Right lobe of liver (tissue), 6 donors: ENCODE data around the gene PTP4A2. TPM values are rescaled to one million over a fixed set of nuclear protein-coding genes. Genes with fewer than 3 reads are reported as not detected.

Experiments
- ATAC-seq, 4 donors: fragments of 200-7000 bp; cut with Tn5 transposase; one replicate each; pipeline ENCODE4 v1.9.1; 2020; ENCODE audit warnings: mild to moderate bottlenecking in 4 of 4, moderate library complexity in 4 of 4
- DNase-seq, 3 donors: peaks; one replicate each; pipeline ENCODE4 v3.0.0-alpha.2; 2020
- H3K27ac ChIP-seq, 3 donors: fragments of 200-600 bp; one replicate each; pipeline ENCODE4 v1.8.0; 2022
- H3K27me3 ChIP-seq, 2 donors: fragments of 200-600 bp; one replicate each; pipeline ENCODE4 v1.8.0; 2022
- H3K36me3 ChIP-seq, 4 donors: fragments of 200-600 bp; sonication (generic) in 1 of 4; one replicate each; pipeline versions ENCODE4 v1.5.1 to v1.8.0; 2017 to 2022; ENCODE audit warnings: control low read depth in 1 of 4
- H3K4me1 ChIP-seq, 4 donors: fragments of 200-600 bp; sonication (generic) in 1 of 4; one replicate each; pipeline versions ENCODE4 v1.5.1 to v1.8.0; 2017 to 2022; ENCODE audit warnings: control low read depth in 1 of 4
- H3K4me3 ChIP-seq, 3 donors: fragments of 200-600 bp; one replicate each; pipeline ENCODE4 v1.8.0; 2022
- H3K9me3 ChIP-seq, 4 donors: fragments of 200-600 bp; sonication (generic) in 1 of 4; one replicate each; pipeline versions ENCODE4 v1.5.1 to v1.8.0; 2017 to 2022; ENCODE audit warnings: control low read depth in 1 of 4
- POLR2A ChIP-seq: fragments of 450-650 bp; IDR thresholded peaks from one replicate; pipeline ENCODE4 v1.6.1; 2017; ENCODE audit warnings: antibody characterized with exemption, mild to moderate bottlenecking
- WGBS: methylation state at CpG from one replicate; pipeline ENCODE4 v1.1.6; 2018; ENCODE audit warnings: low coverage, low lambda C conversion rate; ENCODE audit not compliant: insufficient coverage; ENCODE audit errors: missing lambda C conversion rate; 5-methylcytosine and 5-hydroxymethylcytosine counted together
- intact Hi-C, 2 donors: fragments of 100-400 bp; cut with DNase I; formaldehyde crosslinking; loops; one replicate each; pipeline versions ENCODE4 v1.11.2 to v1.14.1; 2022
- total RNA-seq, 6 experiments: library from RNA; depleted of rRNA in 2 of 6; stranded (reverse); fragments of >200 nt in 2 of 6; fragmentation: NEBNext Ultra II Directional in 3 of 6; extraction: Animal tissue kit (Norgen Biotek cat#: 25700) in 3 of 6; gene quantifications; one replicate each; pipeline versions ENCODE4 v1.1.0 to v1.2.4, GENCODE V29; 2016 to 2023
- TF ChIP-seq, protein P1 (sequence below), 4 donors: fragments of 200-600 bp in 3 of 4; fragments of 450-650 bp in 1 of 4; IDR thresholded peaks; one replicate each; pipeline versions ENCODE4 v1.5.1 to v1.8.0; 2016 to 2022; ENCODE audit warnings: antibody characterized with exemption in 4 of 4, mild to moderate bottlenecking in 2 of 4
- donor health status: DM: no; HTN: yes; CAD: no.
- donor health status: DM: no; HTN: no; CAD: no.
- donor health status: DM: no; HTN: no; CAD: no.
- donor health status: DM: no; HTN: yes; CAD: no.
- donor health status: DM: no; HTN: yes; CAD: no.

Gene PTP4A2
- total RNA-seq, 6 experiments from 2014 or later: 66.3 to 143 (median 117) TPM

DNA sequence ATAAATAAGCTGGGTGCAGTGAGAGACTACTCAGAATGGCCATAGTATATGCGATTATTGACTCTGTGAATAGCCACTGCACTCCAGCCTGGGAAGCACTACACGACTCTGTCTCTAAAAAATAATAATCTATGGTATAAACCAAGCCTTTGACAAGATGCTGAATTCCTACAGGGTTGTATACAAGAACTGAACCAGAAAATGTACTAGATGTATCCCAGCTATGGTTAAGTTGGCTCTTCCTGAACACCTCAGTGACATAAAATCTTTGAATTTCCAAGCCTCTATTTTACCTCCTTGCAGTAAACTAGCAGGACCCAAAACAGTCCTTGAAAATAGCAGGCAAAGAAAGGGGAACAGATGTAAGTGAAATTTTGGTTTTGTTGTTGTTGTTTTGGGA lies 32.5 kb downstream of the PTP4A2 start:
- Histone ChIP-seq H3K36me3 (peaks cover 5 to 23% (median 10%) of the 10 kb centered on the region in 4 donors), H3K4me3 (no peak overlapping the region), H3K27me3 (no peaks in the 10 kb centered on the region), H3K4me1 (peaks cover 0 to 23% (median 3%) of the 10 kb centered on the region in 4 donors), H3K27ac (no peak overlapping the region), H3K9me3 (no peaks in the 10 kb centered on the region)
- no peak for ATAC-seq
- no peak for DNase-seq
- TF ChIP-seq, protein P1, sequence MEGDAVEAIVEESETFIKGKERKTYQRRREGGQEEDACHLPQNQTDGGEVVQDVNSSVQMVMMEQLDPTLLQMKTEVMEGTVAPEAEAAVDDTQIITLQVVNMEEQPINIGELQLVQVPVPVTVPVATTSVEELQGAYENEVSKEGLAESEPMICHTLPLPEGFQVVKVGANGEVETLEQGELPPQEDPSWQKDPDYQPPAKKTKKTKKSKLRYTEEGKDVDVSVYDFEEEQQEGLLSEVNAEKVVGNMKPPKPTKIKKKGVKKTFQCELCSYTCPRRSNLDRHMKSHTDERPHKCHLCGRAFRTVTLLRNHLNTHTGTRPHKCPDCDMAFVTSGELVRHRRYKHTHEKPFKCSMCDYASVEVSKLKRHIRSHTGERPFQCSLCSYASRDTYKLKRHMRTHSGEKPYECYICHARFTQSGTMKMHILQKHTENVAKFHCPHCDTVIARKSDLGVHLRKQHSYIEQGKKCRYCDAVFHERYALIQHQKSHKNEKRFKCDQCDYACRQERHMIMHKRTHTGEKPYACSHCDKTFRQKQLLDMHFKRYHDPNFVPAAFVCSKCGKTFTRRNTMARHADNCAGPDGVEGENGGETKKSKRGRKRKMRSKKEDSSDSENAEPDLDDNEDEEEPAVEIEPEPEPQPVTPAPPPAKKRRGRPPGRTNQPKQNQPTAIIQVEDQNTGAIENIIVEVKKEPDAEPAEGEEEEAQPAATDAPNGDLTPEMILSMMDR (IDR thresholded peaks at IDR 0.05): no peak
- no peak for TF ChIP-seq POLR2A
- no CpG with 5 or more reads among the region's 2 CpGs for WGBS
- intact Hi-C loops: no loop called here

DNA sequence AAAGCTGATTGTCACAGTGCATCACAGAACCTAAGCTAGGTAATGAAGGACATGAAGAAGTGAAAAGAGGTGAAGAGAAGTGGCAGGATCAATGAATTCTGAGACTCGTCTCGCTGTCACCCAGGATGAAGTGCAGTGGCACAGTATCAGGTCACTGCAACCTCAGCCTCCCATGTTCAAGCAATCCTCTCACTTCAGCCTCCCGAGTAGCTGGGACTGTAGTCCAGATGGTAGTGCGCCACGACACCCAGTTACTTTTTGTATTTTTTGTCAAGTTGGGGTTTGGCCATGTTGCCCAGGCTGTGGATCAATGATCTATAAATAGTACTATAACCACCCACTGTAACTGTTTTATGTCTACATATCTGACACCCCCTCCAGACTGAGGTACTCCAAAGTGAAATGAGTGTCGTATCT lies 33.1 kb downstream of the PTP4A2 start:
- H3K9me3 ChIP-seq: no peaks in the 10 kb centered on the region
- ATAC-seq (peak in 1 of 4 donors; percentile 8), DNase-seq (no peak)
- peaks cover 0 to 18% (median under 1%) of the 10 kb centered on the region in 4 donors for H3K4me1 ChIP-seq
- 96% methylated on average over 5 of the region's 6 CpGs for WGBS
- no peaks in the 10 kb centered on the region for H3K27me3 ChIP-seq
- no peak overlapping the region for H3K4me3 ChIP-seq
- H3K36me3 ChIP-seq: peaks cover 5 to 23% (median 10%) of the 10 kb centered on the region in 4 donors
- H3K27ac ChIP-seq: peak overlapping the region in 1 of 3 donors; percentile 56
- TF ChIP-seq, protein P1 (IDR thresholded peaks at IDR 0.05): no peak
- no peak for TF ChIP-seq POLR2A
- intact Hi-C loops: no loop called here

DNA sequence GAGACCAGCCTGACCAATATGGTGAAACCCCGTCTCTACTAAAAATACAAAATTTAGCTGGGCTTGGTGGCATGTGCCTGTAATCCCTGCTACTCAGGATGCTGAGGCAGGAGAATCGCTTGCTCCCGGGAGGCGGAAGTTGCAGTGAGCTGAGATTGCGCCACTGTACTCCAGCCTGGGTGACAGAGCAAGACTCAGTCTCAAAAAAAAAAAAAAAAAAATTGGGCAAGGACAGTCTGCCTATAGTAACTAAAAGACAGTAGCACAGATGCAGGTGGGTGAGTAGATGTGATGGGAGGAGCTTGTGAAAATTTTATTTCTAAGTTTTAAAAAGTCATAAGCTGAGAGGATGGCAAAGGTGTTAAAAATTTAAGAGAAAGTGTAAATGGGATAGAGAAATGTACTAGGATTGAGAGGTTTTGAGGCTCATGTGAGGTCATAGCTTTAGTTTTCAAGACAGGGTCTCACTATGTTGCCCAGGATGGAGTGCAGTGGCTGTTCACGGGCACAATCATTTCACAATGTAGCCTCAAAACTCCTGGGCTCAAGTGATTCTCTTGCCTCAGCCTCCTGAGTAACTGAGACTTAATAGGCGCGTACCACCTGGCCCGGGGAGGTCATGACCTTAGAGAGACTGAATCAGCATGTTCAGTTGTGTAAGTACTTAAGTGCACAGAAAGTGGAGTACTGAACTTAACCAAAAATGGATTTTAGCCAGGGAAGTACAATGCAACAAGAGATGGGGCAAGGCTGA lies 33.7 kb downstream of the PTP4A2 start:
- H3K27ac ChIP-seq: peak overlapping the region in 1 of 3 donors; percentile 56
- no peak for TF ChIP-seq POLR2A
- TF ChIP-seq, protein P1 (IDR thresholded peaks at IDR 0.05): no peak
- WGBS: 33% methylated on average over 9 of the region's 9 CpGs
- peak in 2 of 3 donors; percentile 34 to 74 for DNase-seq
- H3K27me3 ChIP-seq: no peaks in the 10 kb centered on the region
- H3K4me1 ChIP-seq: peaks cover 0 to 15% (median 0%) of the 10 kb centered on the region in 4 donors
- intact Hi-C loops: no loop called here
- H3K9me3 ChIP-seq: no peaks in the 10 kb centered on the region
- peak; percentile 49 to 79 (median 71) for ATAC-seq
- H3K4me3 ChIP-seq: no peak overlapping the region
- peaks cover 3 to 23% (median 10%) of the 10 kb centered on the region in 4 donors for H3K36me3 ChIP-seq

DNA sequence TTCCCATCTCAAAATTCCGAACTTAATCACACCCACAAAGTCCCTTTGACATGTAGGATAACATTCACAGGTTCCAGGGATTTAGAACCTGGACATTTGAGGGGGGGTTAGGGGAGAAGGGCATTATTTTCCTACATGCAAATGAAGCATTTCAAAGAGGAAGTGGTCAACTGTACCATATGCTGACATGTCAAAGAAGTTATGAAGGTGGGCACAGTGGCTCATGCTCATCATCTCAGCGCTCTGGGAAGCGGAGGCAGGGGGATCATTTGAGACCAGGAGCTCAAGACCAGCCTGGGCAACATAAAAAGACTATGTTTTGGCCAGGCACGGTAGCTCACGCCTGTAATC lies 35.7 kb downstream of the PTP4A2 start:
- ATAC-seq: no peak
- Histone ChIP-seq H3K27ac (no peak overlapping the region), H3K4me3 (no peak overlapping the region), H3K36me3 (peaks cover 0 to 7% (median 3%) of the 10 kb centered on the region in 4 donors), H3K27me3 (no peaks in the 10 kb centered on the region), H3K4me1 (peaks cover 0 to 15% (median 0%) of the 10 kb centered on the region in 4 donors), H3K9me3 (no peaks in the 10 kb centered on the region)
- TF ChIP-seq, protein P1 (IDR thresholded peaks at IDR 0.05): no peak
- TF ChIP-seq POLR2A: no peak
- no peak for DNase-seq
- intact Hi-C loops: no loop called here
- WGBS: 92% methylated on average over 3 of the region's 5 CpGs
